HepG2 (cell line): ENCODE results near the gene CHMP1A. TPM values are rescaled to one million over a fixed set of nuclear protein-coding genes. Genes with fewer than 3 reads are reported as not detected.

ENCODE experiments used
- E2F1 ChIP-seq: sonication (generic); formaldehyde crosslinking; IDR thresholded peaks from 2 replicates; pipeline ENCODE4 v1.5.0; 2020; ENCODE audit warnings: missing genetic modification reagents
- FOXK2 ChIP-seq: fragments of 450-650 bp; IDR thresholded peaks from 2 replicates; pipeline ENCODE4 v1.6.1; 2016
- FOXO1 ChIP-seq: sonication (generic); formaldehyde crosslinking; IDR thresholded peaks from 2 replicates; pipeline ENCODE4 v1.4.0; 2020; ENCODE audit warnings: missing genetic modification reagents
- GTF3A ChIP-seq: sonication (generic); formaldehyde crosslinking; conservative IDR thresholded peaks from 2 replicates; pipeline ENCODE4 v1.4.0; 2020; ENCODE audit warnings: mild to moderate bottlenecking, missing genetic modification reagents
- PITX1 ChIP-seq: sonication (generic); formaldehyde crosslinking; IDR thresholded peaks from 2 replicates; pipeline ENCODE4 v1.5.1; 2020; ENCODE audit warnings: mild to moderate bottlenecking, missing genetic modification reagents
- RORA ChIP-seq: sonication (generic); formaldehyde crosslinking; IDR thresholded peaks from 2 replicates; pipeline ENCODE4 v1.5.0; 2020; ENCODE audit warnings: mild to moderate bottlenecking, missing genetic modification reagents, moderate library complexity
- ZNF101 ChIP-seq: sonication (generic); formaldehyde crosslinking; IDR thresholded peaks from 2 replicates; pipeline ENCODE4 v1.4.0; 2020; ENCODE audit warnings: mild to moderate bottlenecking, low read depth, missing genetic modification reagents, borderline replicate concordance
- ZNF234 ChIP-seq: sonication (generic); formaldehyde crosslinking; conservative IDR thresholded peaks from 2 replicates; pipeline ENCODE4 v1.5.1; 2020; ENCODE audit warnings: mild to moderate bottlenecking, missing genetic modification reagents
- ZNF235 ChIP-seq: sonication (generic); formaldehyde crosslinking; IDR thresholded peaks from 2 replicates; pipeline ENCODE4 v1.8.1; 2023; ENCODE audit warnings: mild to moderate bottlenecking, missing genetic modification reagents, borderline replicate concordance
- ZNF296 ChIP-seq: sonication (generic); formaldehyde crosslinking; conservative IDR thresholded peaks from 2 replicates; pipeline ENCODE4 v1.5.0; 2020; ENCODE audit warnings: mild to moderate bottlenecking, missing genetic modification reagents
- ZNF512B ChIP-seq: sonication (generic); formaldehyde crosslinking; IDR thresholded peaks from 2 replicates; pipeline ENCODE4 v1.5.1; 2020; ENCODE audit warnings: missing genetic modification reagents, mild to moderate bottlenecking, borderline replicate concordance
- ZNF577 ChIP-seq: sonication (generic); formaldehyde crosslinking; IDR thresholded peaks from 2 replicates; pipeline ENCODE4 v1.4.0; 2020; ENCODE audit warnings: mild to moderate bottlenecking, low read depth, missing genetic modification reagents, borderline replicate concordance
- ZNF652 ChIP-seq: IDR thresholded peaks from 2 replicates; pipeline ENCODE4 v1.6.1; 2016; ENCODE audit warnings: low read depth, borderline replicate concordance
- polyA plus RNA-seq, 8 experiments: library from polyadenylated mRNA; depleted of rRNA in 3 of 8; stranded (reverse) in 7 of 8; unstranded in 1 of 8; fragments of >200 nt; fragmentation: Illumina TruSeq in 4 of 8; extraction: Trizol in 4 of 8; gene quantifications; 2 replicates each; pipeline versions ENCODE4 v1.2.1 to v1.2.3, GENCODE V29; 2011 to 2016; ENCODE audit warnings: low read depth in 4 of 8, missing spikeins in 1 of 8, mixed read lengths in 1 of 8; ENCODE audit not compliant: insufficient read depth in 1 of 8
- total RNA-seq, 5 experiments: library from RNA; depleted of rRNA; stranded (reverse); fragments of >200 nt; fragmentation: Illumina TruSeq; extraction: Trizol; gene quantifications; 2 replicates each; pipeline ENCODE4 v1.2.3, GENCODE V29; 2016; ENCODE audit warnings: low read depth in 1 of 5

The CHMP1A gene
- total and polyA plus RNA-seq, 2 of the 13 experiments (the other 11 are each of a cell fraction or from before 2014, with no cell fraction given), result 69.4 to 73.3 TPM

GRCh38 chr16:89623511-89624261, 33.8 kb downstream of the CHMP1A start (continued):
- peak; percentile 41; the same call in 1 of the 2 replicates for TF ChIP-seq E2F1 (CRISPR knock-in tag)
- TF ChIP-seq ZNF577 (CRISPR knock-in tag), result no peak
- no peak for TF ChIP-seq ZNF235 (CRISPR knock-in tag)
- TF ChIP-seq ZNF512B (CRISPR knock-in tag), result no peak
- no peak for TF ChIP-seq FOXK2
- no peak for TF ChIP-seq ZNF652 (CRISPR knock-in tag)
- no peak for TF ChIP-seq PITX1 (CRISPR knock-in tag)
- no peak for TF ChIP-seq GTF3A
- TF ChIP-seq ZNF234 (CRISPR knock-in tag), result no peak
- no peak for TF ChIP-seq ZNF101
- no peak for TF ChIP-seq ZNF296 (CRISPR knock-in tag)
- no peak for TF ChIP-seq RORA
- TF ChIP-seq FOXO1, result no peak
